ENCODE results near the gene FLNC. TPM values are rescaled to one million over a fixed set of nuclear protein-coding genes. Genes with fewer than 3 reads are reported as not detected.
A peak's percentile ranks its signal among the peaks of the same experiment; 100 is the strongest.

The FLNC gene
- total RNA-seq, 1 experiment from 2014 or later = not detected

DNA sequence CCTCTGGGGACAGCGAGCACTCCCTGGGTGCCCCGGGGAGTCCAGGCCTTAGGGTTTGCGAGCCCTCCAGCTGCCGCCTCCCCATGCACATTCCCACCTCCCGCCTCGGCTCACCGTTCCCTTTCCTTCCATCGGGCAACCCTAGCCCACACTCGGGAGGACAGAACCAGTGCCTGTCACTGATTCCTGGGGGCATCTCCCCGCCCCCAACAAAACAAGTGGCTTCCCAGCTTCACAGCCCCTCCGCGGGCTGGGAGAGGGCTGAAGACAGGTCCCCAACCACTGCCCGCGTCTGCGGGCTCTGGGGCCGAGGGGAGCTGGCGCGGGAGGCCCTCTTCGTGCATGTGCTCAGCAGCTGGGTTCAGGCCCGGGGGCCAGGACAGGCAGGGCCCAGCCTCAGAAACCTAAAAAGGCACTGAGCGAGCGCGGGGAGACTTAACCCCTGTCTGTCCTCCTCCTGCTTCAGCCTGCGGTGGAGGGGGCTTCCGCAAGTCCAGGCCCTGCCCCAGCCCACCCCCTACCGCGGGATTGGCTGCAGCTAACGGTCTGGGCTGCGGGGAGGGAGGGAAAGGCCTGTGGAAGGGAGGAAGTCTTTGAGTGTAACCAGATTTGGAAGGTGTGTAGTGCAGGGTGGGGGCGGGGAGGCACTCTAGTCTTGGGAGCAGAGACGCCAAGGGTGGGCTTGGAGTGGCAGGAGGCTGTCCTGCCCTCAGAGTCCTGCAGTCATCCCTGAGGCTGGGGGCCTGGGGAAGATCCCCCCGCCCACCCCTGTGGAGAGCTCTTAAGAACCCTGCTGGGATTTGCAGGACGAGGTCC lies 1.2 kb downstream of the FLNC start:
- Histone ChIP-seq H4K20me1 (ENCODE audit: insufficient read depth, low read depth, low read length) (no peaks in the 10 kb centered on the region), H3K27ac (ENCODE audit: low read length) (no peak overlapping the region), H3K9me2 (replicated peaks; ENCODE audit: insufficient read depth, low read length) (no peaks in the 10 kb centered on the region), H3K27me3 (ENCODE audit: low read length) (no peaks in the 10 kb centered on the region), H3K36me3 (ENCODE audit: insufficient read depth, low read length) (no peaks in the 10 kb centered on the region), H3K4me3 (ENCODE audit: low read length) (no peak overlapping the region), H3K4me1 (ENCODE audit: low read length) (peaks cover 15% of the 10 kb centered on the region), H3K9me3 (ENCODE audit: low read length) (no peaks in the 10 kb centered on the region), H3K9ac (ENCODE audit: low read length) (0 out of 2 replicates have a peak overlapping the region, but pooled peaks have one; percentile 24), H3K79me2 (ENCODE audit: low read length) (no peaks in the 10 kb centered on the region), H2AFZ (ENCODE audit: low read length) (no peak overlapping the region; the same call in 1 of the 2 replicates), H3K4me2 (ENCODE audit: low read depth, low read length, poor library complexity, severe bottlenecking) (peak overlapping the region; percentile 32)
- DNase-seq = no peak

DNA sequence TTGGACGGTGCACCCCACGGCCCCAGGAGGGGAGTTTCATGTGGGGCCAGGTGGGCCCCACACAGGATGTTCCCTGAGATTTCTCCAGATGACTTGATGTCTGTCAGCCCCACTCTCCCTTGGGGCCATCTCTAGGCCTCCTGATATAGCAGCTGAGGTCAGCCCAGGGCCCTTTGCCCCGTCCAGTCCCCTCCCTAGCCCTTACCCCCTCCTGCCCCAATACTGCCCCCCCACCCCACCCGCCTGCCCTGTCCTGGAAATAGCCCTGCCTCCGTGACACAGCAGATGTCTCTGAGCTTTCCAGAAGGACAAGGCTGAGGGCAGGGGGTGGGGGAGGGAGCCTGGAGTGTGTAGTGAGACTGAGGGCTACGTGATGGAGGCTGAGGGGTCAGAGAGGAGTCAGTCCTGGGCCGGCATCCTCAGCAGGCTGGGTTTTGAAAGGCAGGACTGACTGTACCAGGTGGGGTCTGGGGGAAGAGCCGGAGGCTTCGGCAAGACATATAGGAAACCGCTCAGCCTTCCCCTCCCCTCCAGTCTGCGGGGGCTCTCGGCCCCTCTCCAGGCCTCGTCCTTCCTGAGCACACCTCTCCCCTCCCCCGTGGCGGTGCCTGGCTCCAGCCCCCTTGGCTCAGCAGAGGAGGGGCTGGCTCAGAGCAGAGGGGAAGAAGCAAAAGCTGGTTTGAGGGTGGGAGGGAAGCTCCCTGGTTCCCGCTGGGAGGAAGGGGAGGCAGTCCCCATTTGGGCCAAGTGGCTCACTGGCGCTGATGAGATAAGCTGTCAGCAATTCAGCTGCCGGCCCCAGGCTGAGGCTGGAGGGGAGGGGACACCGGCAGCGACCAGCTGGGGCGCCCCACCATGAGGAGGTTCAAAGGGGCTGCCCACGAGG lies 2.0 kb downstream of the FLNC start:
- H3K36me3 ChIP-seq (ENCODE audit: insufficient read depth, low read length) = no peaks in the 10 kb centered on the region
- peak overlapping the region; percentile 32 for H3K4me2 ChIP-seq (ENCODE audit: low read depth, low read length, poor library complexity, severe bottlenecking)
- peaks cover 15% of the 10 kb centered on the region for H3K4me1 ChIP-seq (ENCODE audit: low read length)
- H4K20me1 ChIP-seq (ENCODE audit: insufficient read depth, low read depth, low read length) = no peaks in the 10 kb centered on the region
- no peak for DNase-seq
- H3K9ac ChIP-seq (ENCODE audit: low read length) = 0 out of 2 replicates have a peak overlapping the region, but pooled peaks have one; percentile 20
- H3K9me2 ChIP-seq (replicated peaks; ENCODE audit: insufficient read depth, low read length) = no peaks in the 10 kb centered on the region
- H3K9me3 ChIP-seq (ENCODE audit: low read length) = no peaks in the 10 kb centered on the region
- H3K4me3 ChIP-seq (ENCODE audit: low read length) = no peak overlapping the region
- no peaks in the 10 kb centered on the region for H3K27me3 ChIP-seq (ENCODE audit: low read length)
- no peaks in the 10 kb centered on the region for H3K79me2 ChIP-seq (ENCODE audit: low read length)
- H3K27ac ChIP-seq (ENCODE audit: low read length) = no peak overlapping the region
- peak overlapping the region; percentile 41; the same call in 1 of the 2 replicates for H2AFZ ChIP-seq (ENCODE audit: low read length)

DNA sequence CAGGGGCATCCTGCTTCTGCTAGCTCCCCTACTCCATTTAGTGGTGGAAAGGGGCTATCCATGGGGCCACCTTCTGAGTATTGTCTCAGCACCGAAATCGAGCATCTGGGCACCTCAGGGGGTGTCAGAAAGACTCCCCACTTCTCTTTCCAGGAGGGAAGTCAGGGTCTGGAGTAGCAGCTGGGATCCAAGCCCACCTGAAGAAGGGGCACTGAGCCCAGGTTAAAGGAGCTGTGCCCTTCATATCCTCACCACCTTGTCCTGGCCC lies 2.6 kb downstream of the FLNC start:
- no peaks in the 10 kb centered on the region for H3K79me2 ChIP-seq (ENCODE audit: low read length)
- H2AFZ ChIP-seq (ENCODE audit: low read length) = no peak overlapping the region; the same call in 1 of the 2 replicates
- H3K36me3 ChIP-seq (ENCODE audit: insufficient read depth, low read length) = no peaks in the 10 kb centered on the region
- no peaks in the 10 kb centered on the region for H3K27me3 ChIP-seq (ENCODE audit: low read length)
- H3K9me2 ChIP-seq (replicated peaks; ENCODE audit: insufficient read depth, low read length) = no peaks in the 10 kb centered on the region
- no peak overlapping the region for H3K4me2 ChIP-seq (ENCODE audit: low read depth, low read length, poor library complexity, severe bottlenecking)
- no peaks in the 10 kb centered on the region for H3K9me3 ChIP-seq (ENCODE audit: low read length)
- no peak overlapping the region for H3K27ac ChIP-seq (ENCODE audit: low read length)
- H4K20me1 ChIP-seq (ENCODE audit: insufficient read depth, low read depth, low read length) = no peaks in the 10 kb centered on the region
- H3K4me1 ChIP-seq (ENCODE audit: low read length) = peaks cover 15% of the 10 kb centered on the region
- H3K9ac ChIP-seq (ENCODE audit: low read length) = no peak overlapping the region
- no peak overlapping the region for H3K4me3 ChIP-seq (ENCODE audit: low read length)
- DNase-seq = no peak

GRCh38 chr7:128833148-128833945 lies 3.1 kb downstream of the FLNC start:
- Histone ChIP-seq H3K27me3 (ENCODE audit: low read length) (no peaks in the 10 kb centered on the region), H4K20me1 (ENCODE audit: insufficient read depth, low read depth, low read length) (no peaks in the 10 kb centered on the region), H3K79me2 (ENCODE audit: low read length) (no peaks in the 10 kb centered on the region), H3K9me2 (replicated peaks; ENCODE audit: insufficient read depth, low read length) (no peaks in the 10 kb centered on the region), H2AFZ (ENCODE audit: low read length) (no peak overlapping the region), H3K4me3 (ENCODE audit: low read length) (no peak overlapping the region), H3K4me2 (ENCODE audit: low read depth, low read length, poor library complexity, severe bottlenecking) (no peak overlapping the region), H3K4me1 (ENCODE audit: low read length) (peaks cover 15% of the 10 kb centered on the region), H3K27ac (ENCODE audit: low read length) (no peak overlapping the region), H3K36me3 (ENCODE audit: insufficient read depth, low read length) (no peaks in the 10 kb centered on the region), H3K9me3 (ENCODE audit: low read length) (no peaks in the 10 kb centered on the region), H3K9ac (ENCODE audit: low read length) (no peak overlapping the region)
- no peak for DNase-seq

DNA sequence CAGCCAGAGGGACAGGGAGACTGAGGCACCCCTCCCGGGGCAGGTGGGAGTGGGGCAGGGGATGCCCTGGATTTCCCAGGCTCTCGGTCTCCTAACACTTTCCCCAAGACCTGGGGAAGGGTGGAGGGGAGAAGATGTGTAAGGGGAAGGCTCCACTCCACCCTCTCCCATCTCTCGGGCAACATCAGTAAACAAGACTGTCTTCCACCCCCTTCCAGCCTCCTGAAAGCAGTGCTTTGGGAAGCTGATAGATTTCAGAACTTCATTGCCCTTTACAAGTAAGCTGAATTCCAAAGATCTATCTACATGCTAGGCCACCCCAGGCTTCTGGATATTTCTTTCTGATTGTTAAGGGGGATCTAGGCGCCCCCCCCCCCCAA lies 3.7 kb downstream of the FLNC start:
- H3K79me2 ChIP-seq (ENCODE audit: low read length) = no peaks in the 10 kb centered on the region
- no peaks in the 10 kb centered on the region for H4K20me1 ChIP-seq (ENCODE audit: insufficient read depth, low read depth, low read length)
- no peaks in the 10 kb centered on the region for H3K36me3 ChIP-seq (ENCODE audit: insufficient read depth, low read length)
- no peak for DNase-seq
- no peak overlapping the region for H3K4me2 ChIP-seq (ENCODE audit: low read depth, low read length, poor library complexity, severe bottlenecking)
- no peak overlapping the region for H3K27ac ChIP-seq (ENCODE audit: low read length)
- no peak overlapping the region for H3K9ac ChIP-seq (ENCODE audit: low read length)
- no peaks in the 10 kb centered on the region for H3K9me2 ChIP-seq (replicated peaks; ENCODE audit: insufficient read depth, low read length)
- peaks cover 15% of the 10 kb centered on the region for H3K4me1 ChIP-seq (ENCODE audit: low read length)
- no peak overlapping the region for H3K4me3 ChIP-seq (ENCODE audit: low read length)
- H3K9me3 ChIP-seq (ENCODE audit: low read length) = no peaks in the 10 kb centered on the region
- no peak overlapping the region for H2AFZ ChIP-seq (ENCODE audit: low read length)
- no peaks in the 10 kb centered on the region for H3K27me3 ChIP-seq (ENCODE audit: low read length)

DNA sequence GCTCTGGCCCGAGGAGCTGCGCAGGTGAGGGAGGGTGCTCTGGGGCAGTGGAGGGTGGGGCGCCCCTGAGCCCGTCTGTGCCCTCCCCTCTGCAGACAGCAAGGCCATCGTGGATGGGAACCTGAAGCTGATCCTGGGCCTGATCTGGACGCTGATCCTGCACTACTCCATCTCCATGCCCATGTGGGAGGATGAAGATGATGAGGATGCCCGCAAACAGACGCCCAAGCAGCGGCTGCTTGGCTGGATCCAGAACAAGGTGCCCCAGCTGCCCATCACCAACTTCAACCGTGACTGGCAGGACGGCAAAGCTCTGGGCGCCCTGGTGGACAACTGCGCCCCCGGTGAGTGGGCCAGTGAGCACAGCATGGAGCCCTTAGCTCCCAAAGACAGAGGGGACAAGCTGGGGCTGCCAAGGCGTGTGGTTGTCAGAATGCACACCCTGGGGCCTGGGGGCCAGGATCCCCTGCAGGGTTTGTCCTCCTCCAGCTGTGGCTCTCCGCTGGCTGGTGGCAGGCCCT lies 5.1 kb downstream of the FLNC start:
- no peaks in the 10 kb centered on the region for H3K27me3 ChIP-seq (ENCODE audit: low read length)
- H3K4me2 ChIP-seq (ENCODE audit: low read depth, low read length, poor library complexity, severe bottlenecking) = no peak overlapping the region
- no peak overlapping the region for H3K4me3 ChIP-seq (ENCODE audit: low read length)
- H3K9me3 ChIP-seq (ENCODE audit: low read length) = no peaks in the 10 kb centered on the region
- no peak for DNase-seq
- peaks cover 15% of the 10 kb centered on the region for H3K4me1 ChIP-seq (ENCODE audit: low read length)
- no peak overlapping the region for H2AFZ ChIP-seq (ENCODE audit: low read length)
- H4K20me1 ChIP-seq (ENCODE audit: insufficient read depth, low read depth, low read length) = no peaks in the 10 kb centered on the region
- no peaks in the 10 kb centered on the region for H3K36me3 ChIP-seq (ENCODE audit: insufficient read depth, low read length)
- no peaks in the 10 kb centered on the region for H3K9me2 ChIP-seq (replicated peaks; ENCODE audit: insufficient read depth, low read length)
- H3K27ac ChIP-seq (ENCODE audit: low read length) = no peak overlapping the region
- H3K79me2 ChIP-seq (ENCODE audit: low read length) = no peaks in the 10 kb centered on the region
- no peak overlapping the region for H3K9ac ChIP-seq (ENCODE audit: low read length)

GRCh38 chr7:128835790-128836641 lies 5.8 kb downstream of the FLNC start:
- Histone ChIP-seq H4K20me1 (ENCODE audit: insufficient read depth, low read depth, low read length) (no peaks in the 10 kb centered on the region), H3K4me1 (ENCODE audit: low read length) (peaks cover 15% of the 10 kb centered on the region), H3K9ac (ENCODE audit: low read length) (no peak overlapping the region)

More at GRCh38 chr7:128835790-128836641, 5.8 kb downstream of the FLNC start:
- Histone ChIP-seq H2AFZ (ENCODE audit: low read length) (no peak overlapping the region), H3K27me3 (ENCODE audit: low read length) (no peaks in the 10 kb centered on the region), H3K79me2 (ENCODE audit: low read length) (no peaks in the 10 kb centered on the region), H3K36me3 (ENCODE audit: insufficient read depth, low read length) (no peaks in the 10 kb centered on the region), H3K9me2 (replicated peaks; ENCODE audit: insufficient read depth, low read length) (no peaks in the 10 kb centered on the region), H3K27ac (ENCODE audit: low read length) (no peak overlapping the region), H3K4me2 (ENCODE audit: low read depth, low read length, poor library complexity, severe bottlenecking) (no peak overlapping the region), H3K9me3 (ENCODE audit: low read length) (no peaks in the 10 kb centered on the region), H3K4me3 (ENCODE audit: low read length) (no peak overlapping the region)
- no peak for DNase-seq
